NT2/D1 (cell line): ENCODE data around the gene SMIM24.
"Not testable (repeated sequence)": the region's sequence is repeated elsewhere in the genome, so short reads cannot be mapped to it uniquely, and the experiment has no call there.

Experiments used
- SUZ12 ChIP-seq: IDR thresholded peaks from 2 replicates; pipeline ENCODE4 v1.6.1; 2011; ENCODE audit not compliant: insufficient read length, insufficient read depth; ENCODE audit errors: extremely low read depth
- YY1 ChIP-seq: IDR thresholded peaks from 2 replicates; pipeline ENCODE4 v1.6.1; 2011; ENCODE audit not compliant: insufficient read length, insufficient read depth
- ZNF274 ChIP-seq: IDR thresholded peaks from 2 replicates; pipeline ENCODE4 v1.6.1; 2011; ENCODE audit warnings: mild to moderate bottlenecking, low read depth, low read length

DNA sequence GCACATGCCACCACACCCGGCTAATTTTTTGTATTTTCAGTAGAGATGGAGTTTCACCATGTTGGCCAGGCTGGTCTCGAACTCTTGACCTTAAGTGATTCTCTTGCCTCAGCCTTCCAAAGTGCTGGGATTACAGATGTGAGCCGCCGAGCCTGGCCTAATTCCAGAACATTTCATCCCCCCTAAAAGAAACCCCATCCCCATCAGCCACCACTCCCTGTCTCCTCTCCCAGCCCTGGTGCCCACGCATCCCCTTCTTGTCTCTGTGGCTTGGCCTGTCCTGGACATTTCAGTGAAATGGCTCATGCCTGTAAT is 50.0 kb downstream of the SMIM24 start:
- not testable (repeated sequence) for TF ChIP-seq YY1, ZNF274, SUZ12
